Measurements from ENCODE around the gene PIK3CA.

DNA sequence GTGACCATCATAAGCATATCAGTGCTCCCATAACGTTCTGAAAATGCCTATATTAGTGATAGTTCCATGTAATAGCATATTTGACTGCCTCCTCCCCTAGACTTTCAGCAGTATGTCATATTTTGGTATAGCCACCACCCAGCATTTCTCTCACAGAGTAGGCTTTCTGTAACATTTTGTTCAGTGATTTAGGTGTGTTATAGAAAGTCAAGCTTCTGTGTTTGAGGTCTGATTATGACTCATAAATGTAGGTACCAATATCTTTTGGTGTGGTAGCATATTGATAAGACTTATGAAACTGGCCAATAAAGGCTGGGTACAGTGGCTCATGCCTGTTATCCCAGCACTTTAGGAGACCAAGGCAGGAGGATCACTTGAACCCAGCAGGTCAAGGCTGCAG, 42.3 kb upstream of the PIK3CA start:
- TF ChIP-seq CTCF (IDR thresholded peaks at IDR 0.05): no peak
- no peak for TF ChIP-seq POLR2A (IDR thresholded peaks at IDR 0.05)
